SK-N-MC (cell line): ENCODE data around the gene YOD1.

Experiments used
- EZH2 ChIP-seq: fragments of 200-600 bp; sonication (generic); IDR thresholded peaks from one replicate; pipeline ENCODE4 v1.6.1; 2017; ENCODE audit warnings: antibody characterized with exemption
- POLR2AphosphoS5 ChIP-seq: IDR thresholded peaks from 2 replicates; pipeline ENCODE4 v1.6.1; 2012; ENCODE audit warnings: mild to moderate bottlenecking, low read depth, low read length, borderline replicate concordance

GRCh38 chr1:207049974-207050391, 1.0 kb downstream of the YOD1 start:
- no peak for TF ChIP-seq POLR2AphosphoS5
- TF ChIP-seq EZH2: no peak
